Smooth muscle cell (in vitro differentiated cells): Measurements from ENCODE around the gene CD80. TPM values are rescaled to one million over a fixed set of nuclear protein-coding genes. Genes with fewer than 3 reads are reported as not detected.
A peak's percentile ranks its signal among the peaks of the same experiment; 100 is the strongest.

Experiments used
- DNase-seq: peaks from one replicate; lab custom pipeline; 2025; ENCODE audit not compliant: unreplicated experiment; lab: John Stamatoyannopoulos, UW
- H2AFZ ChIP-seq: fragments of 200-600 bp; sonication (generic); 2 replicates; pipeline ENCODE4 v1.6.0; 2016; ENCODE audit warnings: antibody characterized with exemption, low read depth, mild to moderate bottlenecking
- H3F3A ChIP-seq: fragments of 200-600 bp; sonication (generic); 2 replicates; pipeline ENCODE4 v1.6.0; 2017; ENCODE audit warnings: antibody characterized with exemption, low read depth
- H3K27ac ChIP-seq: fragments of 200-600 bp; sonication (generic); 2 replicates; pipeline ENCODE4 v1.5.1; 2016; ENCODE audit warnings: low read depth, mild to moderate bottlenecking
- H3K27me3 ChIP-seq: fragments of 200-600 bp; sonication (generic); 2 replicates; pipeline ENCODE4 v1.6.1; 2016; ENCODE audit warnings: low read depth, mild to moderate bottlenecking
- H3K36me3 ChIP-seq: fragments of 200-600 bp; sonication (generic); 2 replicates; pipeline ENCODE4 v1.5.1; 2016; ENCODE audit warnings: low read depth
- H3K4me1 ChIP-seq: fragments of 200-600 bp; sonication (generic); 2 replicates; pipeline ENCODE4 v1.5.1; 2016; ENCODE audit warnings: low read depth
- H3K4me2 ChIP-seq: fragments of 200-600 bp; sonication (generic); 2 replicates; pipeline ENCODE4 v1.6.0; 2016; ENCODE audit warnings: mild to moderate bottlenecking
- H3K4me3 ChIP-seq: fragments of 200-600 bp; sonication (generic); 2 replicates; pipeline ENCODE4 v1.5.1; 2016; ENCODE audit warnings: mild to moderate bottlenecking
- H3K79me2 ChIP-seq: fragments of 200-600 bp; sonication (generic); 2 replicates; pipeline ENCODE4 v1.6.0; 2016; ENCODE audit warnings: low read depth, mild to moderate bottlenecking
- H3K9ac ChIP-seq: fragments of 200-600 bp; sonication (generic); 2 replicates; pipeline ENCODE4 v1.6.0; 2016; ENCODE audit warnings: low read depth
- H3K9me3 ChIP-seq: fragments of 200-600 bp; sonication (generic); replicated peaks from 2 replicates; pipeline ENCODE4 v1.5.1; 2016; ENCODE audit warnings: low read depth
- H4K20me1 ChIP-seq: fragments of 200-600 bp; sonication (generic); 2 replicates; pipeline ENCODE4 v1.6.0; 2016; ENCODE audit warnings: low read depth
- CTCF ChIP-seq: fragments of 200-600 bp; sonication (generic); IDR thresholded peaks from 2 replicates; pipeline ENCODE4 v1.5.1; 2017; ENCODE audit warnings: borderline replicate concordance, mild to moderate bottlenecking, antibody characterized with exemption; ENCODE audit not compliant: insufficient read depth, poor library complexity, severe bottlenecking
- WGBS: methylation state at CpG from one replicate; pipeline ENCODE4 v1.1.7; 2016; ENCODE audit warnings: low lambda C conversion rate; 5-methylcytosine and 5-hydroxymethylcytosine counted together
- polyA plus RNA-seq: library from polyadenylated mRNA; unstranded; fragments of >200 nt; fragmentation: Nextera tagmentation; extraction: Ambion mirVana; gene quantifications from 2 replicates; pipeline ENCODE4 v1.2.1, GENCODE V29; 2016
- total RNA-seq: library from RNA; depleted of rRNA; stranded (reverse); fragments of >200 nt; gene quantifications from 2 replicates; pipeline ENCODE4 v1.2.3, GENCODE V29; 2014

CD80 gene
- total and polyA plus RNA-seq, 2 experiments from 2014 or later = not detected

DNA sequence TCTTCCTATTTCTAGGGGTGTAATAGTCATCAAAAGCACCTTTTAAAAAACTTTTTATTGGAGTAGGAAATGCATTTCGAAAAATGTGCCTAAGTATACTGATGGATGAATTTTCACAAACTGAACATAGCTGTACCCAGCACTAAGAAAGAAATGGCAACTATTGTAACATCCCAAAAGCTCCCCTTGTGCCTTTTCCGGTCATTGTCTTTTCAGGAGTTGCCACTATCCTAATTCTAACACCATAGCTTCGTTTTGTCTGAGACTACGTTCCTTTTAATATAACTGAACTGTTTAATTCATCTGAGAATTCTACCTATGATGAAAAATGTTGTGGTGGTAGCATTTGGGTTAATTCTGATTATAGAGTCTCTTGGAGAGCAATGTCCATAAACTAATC, 59.1 kb downstream of the CD80 start:
- Histone ChIP-seq H3K9me3 (no peaks in the 10 kb centered on the region), H3K9ac (peak overlapping the region; percentile 85), H3K36me3 (no peaks in the 10 kb centered on the region), H3K4me3 (peak overlapping the region; percentile 87), H3K27ac (peak overlapping the region; percentile 10), H3K79me2 (peaks cover 25% of the 10 kb centered on the region), H3K4me2 (peak overlapping the region; percentile 90), H3K27me3 (no peaks in the 10 kb centered on the region), H2AFZ (no peak overlapping the region), H3K4me1 (peaks cover 22% of the 10 kb centered on the region), H4K20me1 (peaks cover 7% of the 10 kb centered on the region), H3F3A (no peaks in the 10 kb centered on the region)
- WGBS = 88% methylated on average over 4 of the region's 4 CpGs
- DNase-seq = no peak
- no peak for TF ChIP-seq CTCF

DNA sequence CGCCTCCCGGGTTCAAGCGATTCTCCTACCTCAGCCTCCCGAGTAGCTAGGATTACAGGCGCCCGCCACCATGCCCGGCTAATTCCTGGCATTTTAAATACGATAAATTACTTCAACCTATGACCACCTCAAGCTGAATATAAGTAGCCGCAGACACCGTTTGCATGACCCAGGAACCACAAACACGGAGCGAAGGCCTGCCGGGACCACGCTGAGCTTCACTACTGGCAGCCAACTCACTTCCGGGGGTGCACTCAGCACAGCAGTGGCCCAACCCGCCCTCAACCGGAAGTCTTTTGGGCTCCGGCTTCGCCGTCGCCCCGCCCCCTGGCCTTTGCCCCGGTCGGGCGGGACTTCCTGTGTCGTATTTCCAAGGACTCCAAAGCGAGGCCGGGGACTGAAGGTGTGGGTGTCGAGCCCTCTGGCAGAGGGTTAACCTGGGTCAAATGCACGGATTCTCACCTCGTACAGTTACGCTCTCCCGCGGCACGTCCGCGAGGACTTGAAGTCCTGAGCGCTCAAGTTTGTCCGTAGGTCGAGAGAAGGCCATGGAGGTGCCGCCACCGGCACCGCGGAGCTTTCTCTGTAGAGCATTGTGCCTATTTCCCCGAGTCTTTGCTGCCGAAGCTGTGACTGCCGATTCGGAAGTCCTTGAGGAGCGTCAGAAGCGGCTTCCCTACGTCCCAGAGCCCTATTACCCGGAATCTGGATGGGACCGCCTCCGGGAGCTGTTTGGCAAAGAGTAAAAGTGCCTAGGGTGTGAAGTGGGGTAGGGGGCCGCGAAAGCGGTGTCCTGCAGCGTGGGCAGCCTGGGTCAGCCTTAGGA, 61.0 kb downstream of the CD80 start, which contains the start of gene TIMMDC1:
Gene TIMMDC1, plus strand, starts transcription at position 362 of the 826 bp plus-strand sequence. Its CDS starts 187 bp downstream, at position 549.
- peak; percentile 80 for DNase-seq
- peaks cover 4% of the 10 kb centered on the region for H4K20me1 ChIP-seq
- H3K27me3 ChIP-seq = no peaks in the 10 kb centered on the region
- H3K9me3 ChIP-seq = no peaks in the 10 kb centered on the region
- H3K4me1 ChIP-seq = peaks cover 22% of the 10 kb centered on the region
- WGBS = under 1% methylated on average over 58 of the region's 58 CpGs
- peak within 1 kb of the TSS; percentile 87 for H3K4me3 ChIP-seq
- peak within 1 kb of the TSS; percentile 85 for H3K9ac ChIP-seq
- H3K4me2 ChIP-seq = peak within 1 kb of the TSS; percentile 90
- peak within 1 kb of the TSS; percentile 80 for H3K27ac ChIP-seq
- H3F3A ChIP-seq = no peaks in the 10 kb centered on the region
- peaks cover 25% of the 10 kb centered on the region for H3K79me2 ChIP-seq
- TF ChIP-seq CTCF = no peak
- H2AFZ ChIP-seq = peak within 1 kb of the TSS; percentile 74
- H3K36me3 ChIP-seq = no peaks in the 10 kb centered on the region

DNA sequence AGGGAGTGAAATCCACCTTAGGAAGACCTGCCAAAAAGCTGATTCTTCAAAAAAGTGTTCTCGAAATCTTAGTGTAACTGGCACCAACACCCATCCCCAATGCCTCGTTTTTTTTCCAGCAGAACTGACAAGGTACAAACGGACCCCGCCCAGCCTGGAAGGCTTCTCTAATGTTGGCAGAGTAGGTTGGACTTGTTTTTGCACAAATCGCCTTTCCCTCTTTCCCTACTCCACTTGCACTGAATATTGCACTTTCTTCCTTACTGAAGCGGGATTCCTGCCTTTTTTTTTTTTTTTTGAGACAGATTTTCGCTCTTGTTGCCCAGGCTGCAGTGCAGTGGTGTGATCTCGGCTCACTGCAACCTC, 61.6 kb downstream of the CD80 start:
- Histone ChIP-seq H2AFZ (peak overlapping the region; percentile 74), H3K9me3 (no peaks in the 10 kb centered on the region), H3K9ac (peak overlapping the region; percentile 85), H3K4me1 (peaks cover 22% of the 10 kb centered on the region), H3K4me2 (peak overlapping the region; percentile 90), H3K36me3 (no peaks in the 10 kb centered on the region), H3K27me3 (no peaks in the 10 kb centered on the region), H3F3A (no peaks in the 10 kb centered on the region), H4K20me1 (peaks cover 4% of the 10 kb centered on the region), H3K27ac (peak overlapping the region; percentile 80), H3K4me3 (peak overlapping the region; percentile 87), H3K79me2 (peaks cover 25% of the 10 kb centered on the region)
- no peak for TF ChIP-seq CTCF
- DNase-seq = no peak
- 4% methylated on average over 8 of the region's 8 CpGs for WGBS

GRCh38 chr3:119494597-119494996, 64.8 kb downstream of the CD80 start:
- peaks cover 11% of the 10 kb centered on the region for H3K4me1 ChIP-seq
- no peak overlapping the region for H3K27ac ChIP-seq
- no peak for TF ChIP-seq CTCF
- no peak overlapping the region for H2AFZ ChIP-seq
- H3K4me2 ChIP-seq = no peak overlapping the region
- H4K20me1 ChIP-seq = no peaks in the 10 kb centered on the region
- DNase-seq = no peak
- H3K27me3 ChIP-seq = no peaks in the 10 kb centered on the region
- 86% methylated on average over 2 of the region's 2 CpGs for WGBS
- H3F3A ChIP-seq = peaks cover 4% of the 10 kb centered on the region
- no peak overlapping the region for H3K4me3 ChIP-seq
- H3K36me3 ChIP-seq = no peaks in the 10 kb centered on the region
- H3K9ac ChIP-seq = no peak overlapping the region
- H3K79me2 ChIP-seq = peaks cover 6% of the 10 kb centered on the region
- no peaks in the 10 kb centered on the region for H3K9me3 ChIP-seq
